ENCODE measurements around the gene TAAR9. TPM values are rescaled to one million over a fixed set of nuclear protein-coding genes. Genes with fewer than 3 reads are reported as not detected.

Gene TAAR9
- total RNA-seq, 2 experiments from 2014 or later = not detected

DNA sequence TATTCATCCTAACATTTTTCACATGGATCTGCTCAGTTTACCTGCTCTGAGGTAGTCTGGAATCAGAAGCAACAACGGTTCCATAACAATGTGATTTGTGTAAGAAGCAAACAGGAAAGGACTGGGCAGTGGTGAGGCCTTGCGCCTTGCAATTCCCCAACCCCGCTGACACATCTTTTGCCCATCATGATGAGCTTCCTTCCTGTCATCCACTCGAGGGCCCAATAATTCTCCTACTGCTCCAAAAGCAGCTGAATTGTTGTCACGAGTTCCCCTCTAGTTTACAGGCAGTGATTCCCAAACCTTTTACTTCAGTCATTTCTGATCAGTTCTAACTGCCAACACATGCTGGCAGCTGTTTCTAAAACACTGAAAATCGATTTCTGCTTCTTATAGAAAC lies 48.1 kb upstream of the TAAR9 start:
- Histone ChIP-seq H3K4me2 (ENCODE audit: low read length) (peak overlapping the region; percentile 72), H3K4me3 (ENCODE audit: low read depth, low read length, poor library complexity, severe bottlenecking) (peak overlapping the region; percentile 66), H4K20me1 (ENCODE audit: insufficient read depth, low read length) (no peaks in the 10 kb centered on the region), H3K4me1 (ENCODE audit: insufficient read depth, low read length, poor library complexity, severe bottlenecking) (peaks cover 75% of the 10 kb centered on the region), H3K27ac (ENCODE audit: low read depth, low read length, poor library complexity, severe bottlenecking) (peak overlapping the region; percentile 100), H3K79me2 (ENCODE audit: insufficient read depth, low read depth, low read length) (peaks cover 100% of the 10 kb centered on the region), H3K9me3 (ENCODE audit: low read length) (peaks cover 60% of the 10 kb centered on the region), H3K36me3 (ENCODE audit: insufficient read depth, low read length) (peaks cover 88% of the 10 kb centered on the region), H3K9me2 (ENCODE audit: insufficient read depth, low read length) (no peaks in the 10 kb centered on the region), H2AFZ (ENCODE audit: low read length) (no peak overlapping the region; the same call in 1 of the 2 replicates)
- ChIA-PET CTCF (ENCODE audit: unreplicated experiment) (no interaction called here), POLR2A (interaction anchor here (0.6 to 7.9 kb wide), 19 partner anchors 9 to 328 kb away, joined by 3 to 52 read pairs (median 4); partner anchors contain the start of gene STX7)
- DNase-seq (ENCODE audit: low spot score) = peak; percentile 48
- TF ChIP-seq, protein P1, sequence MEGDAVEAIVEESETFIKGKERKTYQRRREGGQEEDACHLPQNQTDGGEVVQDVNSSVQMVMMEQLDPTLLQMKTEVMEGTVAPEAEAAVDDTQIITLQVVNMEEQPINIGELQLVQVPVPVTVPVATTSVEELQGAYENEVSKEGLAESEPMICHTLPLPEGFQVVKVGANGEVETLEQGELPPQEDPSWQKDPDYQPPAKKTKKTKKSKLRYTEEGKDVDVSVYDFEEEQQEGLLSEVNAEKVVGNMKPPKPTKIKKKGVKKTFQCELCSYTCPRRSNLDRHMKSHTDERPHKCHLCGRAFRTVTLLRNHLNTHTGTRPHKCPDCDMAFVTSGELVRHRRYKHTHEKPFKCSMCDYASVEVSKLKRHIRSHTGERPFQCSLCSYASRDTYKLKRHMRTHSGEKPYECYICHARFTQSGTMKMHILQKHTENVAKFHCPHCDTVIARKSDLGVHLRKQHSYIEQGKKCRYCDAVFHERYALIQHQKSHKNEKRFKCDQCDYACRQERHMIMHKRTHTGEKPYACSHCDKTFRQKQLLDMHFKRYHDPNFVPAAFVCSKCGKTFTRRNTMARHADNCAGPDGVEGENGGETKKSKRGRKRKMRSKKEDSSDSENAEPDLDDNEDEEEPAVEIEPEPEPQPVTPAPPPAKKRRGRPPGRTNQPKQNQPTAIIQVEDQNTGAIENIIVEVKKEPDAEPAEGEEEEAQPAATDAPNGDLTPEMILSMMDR (conservative IDR thresholded peaks at IDR 0.05; ENCODE audit: low read length) = no peak
- no peak for TF ChIP-seq EZH2phosphoT487 (IDR thresholded peaks at IDR 0.05; ENCODE audit: borderline replicate concordance, low read depth, low read length)
- BruUV-seq (replicated peaks) = no TSS peak
- intact Hi-C loops (cut with micrococcal nuclease; ENCODE audit: unreplicated experiment) = loop anchor here (2.0 kb wide), 1 partner anchor 23 kb away; the partner anchor contains the start of gene STX7

DNA sequence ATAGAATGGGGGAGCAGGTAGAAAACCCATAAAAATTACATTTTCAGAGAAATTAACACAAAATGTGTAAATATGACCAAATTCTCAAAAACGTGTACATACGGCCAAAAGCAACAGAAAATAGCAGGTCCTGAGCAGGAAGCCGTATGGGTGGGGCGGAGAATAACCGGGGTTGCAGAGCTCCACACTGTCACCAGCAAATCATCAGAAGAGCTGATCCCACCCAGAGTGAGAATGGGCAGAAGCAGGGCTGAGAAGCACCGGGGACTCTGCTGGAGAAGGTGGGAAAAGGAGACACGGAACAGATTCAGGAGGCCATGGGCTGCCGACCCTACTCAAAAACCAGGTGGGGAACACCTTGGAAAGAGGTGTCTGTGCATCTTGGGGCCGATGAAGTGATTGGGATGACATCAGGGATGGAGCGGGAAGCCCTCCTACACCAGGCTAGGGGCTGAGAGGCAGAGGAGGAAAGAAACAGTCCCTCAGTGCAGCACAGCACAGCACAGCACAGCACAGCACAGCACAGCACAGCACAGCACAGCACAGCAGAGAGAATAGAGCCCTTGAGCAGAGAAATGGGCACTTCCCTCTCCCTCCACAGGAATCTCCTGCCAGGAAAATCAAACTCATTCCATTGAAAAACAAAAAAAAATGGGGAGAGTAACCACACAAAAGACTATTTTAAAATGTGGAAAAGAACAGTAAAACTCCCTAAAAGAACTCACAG lies 47.4 kb upstream of the TAAR9 start:
- DNase-seq (ENCODE audit: low spot score) = peak; percentile 65
- Histone ChIP-seq H4K20me1 (ENCODE audit: insufficient read depth, low read length) (no peaks in the 10 kb centered on the region), H3K79me2 (ENCODE audit: insufficient read depth, low read depth, low read length) (peaks cover 100% of the 10 kb centered on the region), H3K36me3 (ENCODE audit: insufficient read depth, low read length) (peaks cover 86% of the 10 kb centered on the region), H3K9me2 (ENCODE audit: insufficient read depth, low read length) (no peaks in the 10 kb centered on the region), H3K4me2 (ENCODE audit: low read length) (peak overlapping the region; percentile 72), H3K4me3 (ENCODE audit: low read depth, low read length, poor library complexity, severe bottlenecking) (peak overlapping the region; percentile 66), H3K9me3 (ENCODE audit: low read length) (peaks cover 55% of the 10 kb centered on the region), H2AFZ (ENCODE audit: low read length) (no peak overlapping the region; the same call in 1 of the 2 replicates), H3K27ac (ENCODE audit: low read depth, low read length, poor library complexity, severe bottlenecking) (peak overlapping the region; percentile 100), H3K4me1 (ENCODE audit: insufficient read depth, low read length, poor library complexity, severe bottlenecking) (peaks cover 75% of the 10 kb centered on the region)
- TSS peak; percentile 81 for BruUV-seq (replicated peaks)
- intact Hi-C loops (cut with micrococcal nuclease; ENCODE audit: unreplicated experiment) = loop anchor here (2.0 kb wide), 1 partner anchor 22 kb away; the partner anchor contains the start of gene STX7
- ChIA-PET POLR2A (interaction anchor here (0.6 to 7.9 kb wide), 16 partner anchors 8 to 229 kb away, joined by 3 to 52 read pairs (median 4); partner anchors contain the start of gene STX7), CTCF (ENCODE audit: unreplicated experiment) (no interaction called here)
- TF ChIP-seq, protein P1 (conservative IDR thresholded peaks at IDR 0.05; ENCODE audit: low read length) = no peak
- TF ChIP-seq EZH2phosphoT487 (IDR thresholded peaks at IDR 0.05; ENCODE audit: borderline replicate concordance, low read depth, low read length) = no peak

DNA sequence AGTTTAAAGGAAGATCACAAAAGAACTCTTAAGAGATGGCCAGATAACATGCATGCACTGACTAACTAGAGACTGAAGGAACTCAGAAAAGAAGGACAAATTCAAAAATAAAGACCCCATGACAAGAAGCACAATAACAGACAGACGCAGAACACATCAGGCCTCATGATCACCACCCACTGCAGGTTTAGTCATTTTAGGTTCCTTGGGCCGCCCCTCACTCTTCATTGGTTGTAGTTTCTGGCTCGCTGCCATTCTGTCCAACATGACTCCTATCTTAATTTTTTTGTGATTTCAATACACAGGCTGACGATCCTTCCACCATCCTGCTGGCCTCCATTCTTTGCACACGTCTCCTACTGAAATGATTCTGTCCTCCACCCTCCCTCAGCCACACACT lies 46.8 kb upstream of the TAAR9 start:
- no peak overlapping the region for H2AFZ ChIP-seq (ENCODE audit: low read length)
- no peaks in the 10 kb centered on the region for H3K9me2 ChIP-seq (ENCODE audit: insufficient read depth, low read length)
- H3K9me3 ChIP-seq (ENCODE audit: low read length) = peaks cover 49% of the 10 kb centered on the region
- peak; percentile 43 for DNase-seq (ENCODE audit: low spot score)
- intact Hi-C loops (cut with micrococcal nuclease; ENCODE audit: unreplicated experiment) = loop anchor here (2.0 kb wide), 1 partner anchor 21 kb away; the partner anchor contains the start of gene STX7
- H3K4me1 ChIP-seq (ENCODE audit: insufficient read depth, low read length, poor library complexity, severe bottlenecking) = peaks cover 76% of the 10 kb centered on the region
- H4K20me1 ChIP-seq (ENCODE audit: insufficient read depth, low read length) = no peaks in the 10 kb centered on the region
- ChIA-PET CTCF (ENCODE audit: unreplicated experiment) (no interaction called here), POLR2A (no interaction called here)
- H3K36me3 ChIP-seq (ENCODE audit: insufficient read depth, low read length) = peaks cover 83% of the 10 kb centered on the region
- no TSS peak for BruUV-seq (replicated peaks)
- H3K4me2 ChIP-seq (ENCODE audit: low read length) = peak overlapping the region; percentile 72
- H3K4me3 ChIP-seq (ENCODE audit: low read depth, low read length, poor library complexity, severe bottlenecking) = peak overlapping the region; percentile 66
- peak overlapping the region; percentile 100 for H3K27ac ChIP-seq (ENCODE audit: low read depth, low read length, poor library complexity, severe bottlenecking)
- no peak for TF ChIP-seq EZH2phosphoT487 (IDR thresholded peaks at IDR 0.05; ENCODE audit: borderline replicate concordance, low read depth, low read length)
- TF ChIP-seq, protein P1 (conservative IDR thresholded peaks at IDR 0.05; ENCODE audit: low read length) = no peak
- H3K79me2 ChIP-seq (ENCODE audit: insufficient read depth, low read depth, low read length) = peaks cover 100% of the 10 kb centered on the region

All from OCI-LY7 (cell line).